ENCODE measurements around the gene SV2C.

GRCh38 chr5:76402886-76403765, 319.9 kb downstream of the SV2C start, which contains the start of gene IQGAP2:
- TF ChIP-seq EZH2 (IDR thresholded peaks at IDR 0.05; ENCODE audit: borderline replicate concordance, low read length), result no peak
- TF ChIP-seq CTCF (conservative IDR thresholded peaks at IDR 0.05 in 1 of 2, IDR thresholded peaks at IDR 0.05 in 1 of 2; ENCODE audit: extremely low read depth in 1 of 2, insufficient read depth in 1 of 2, low read depth in 1 of 2, low read length in 2 of 2), result peak; percentile 22 to 46

All from mammary epithelial cell (primary cell).